ENCODE measurements around the gene PGP.

Gene PGP

GRCh38 chr16:2232094-2232990 lies 17.7 kb upstream of the PGP start:
- H3K4me3 ChIP-seq (ENCODE audit: low read length), result no peak overlapping the region
- TF ChIP-seq CTCF (IDR thresholded peaks at IDR 0.05; ENCODE audit: insufficient read depth, low read depth, low read length, missing control alignments), result no peak
- DNase-seq (ENCODE audit: low read depth), result no peak

DNA sequence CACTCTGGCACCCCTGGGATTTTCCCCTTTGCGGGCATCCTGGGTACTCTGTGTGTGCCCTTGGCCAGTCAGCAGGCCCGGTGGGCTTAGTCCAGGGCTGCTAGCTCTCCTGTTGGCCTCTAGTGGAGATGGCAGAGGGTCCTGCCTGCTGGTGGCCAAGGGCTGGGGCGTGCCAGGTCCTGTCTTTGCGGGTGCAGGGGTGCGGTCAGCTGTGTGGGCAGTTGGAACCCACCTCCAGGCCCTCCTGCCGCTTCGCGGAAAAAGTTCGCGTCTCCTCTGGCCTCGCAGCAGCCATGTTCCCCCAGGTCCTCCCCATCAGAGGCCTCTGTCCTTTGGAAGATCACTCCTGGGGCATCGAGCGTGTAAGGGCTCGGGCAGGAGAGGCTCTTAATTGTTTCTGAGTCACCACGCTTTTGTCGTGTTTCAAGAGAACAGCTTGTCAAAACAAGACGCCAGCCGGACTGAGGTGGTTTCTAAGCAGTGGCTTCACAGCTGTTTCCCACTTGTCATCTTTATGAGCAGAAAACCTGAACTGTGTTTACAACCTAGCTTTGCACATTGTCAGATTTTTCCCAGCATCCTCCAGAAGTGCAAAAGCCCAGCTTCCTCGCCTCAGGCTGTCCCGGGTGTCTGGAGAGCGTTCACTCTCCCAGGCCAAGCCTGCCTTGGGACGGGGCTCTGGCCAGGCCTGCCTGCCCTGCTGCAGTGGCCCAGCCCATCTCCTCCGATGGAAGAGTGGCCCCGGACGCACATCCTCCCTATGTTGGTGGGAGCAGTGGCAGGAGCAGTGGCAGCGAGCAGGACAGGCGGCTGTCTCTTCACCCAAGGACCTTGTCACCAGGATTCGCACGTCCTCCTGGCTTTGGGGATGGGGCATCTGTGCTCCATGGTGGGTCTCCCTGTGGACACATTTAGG lies 16.6 kb upstream of the PGP start:
- no peak for TF ChIP-seq CTCF (IDR thresholded peaks at IDR 0.05; ENCODE audit: insufficient read depth, low read depth, low read length, missing control alignments)
- H3K4me3 ChIP-seq (ENCODE audit: low read length), result no peak overlapping the region
- peak; percentile 84 for DNase-seq (ENCODE audit: low read depth)

GRCh38 chr16:2230376-2230775 lies 15.7 kb upstream of the PGP start:
- no peak for DNase-seq (ENCODE audit: low read depth)
- H3K4me3 ChIP-seq (ENCODE audit: low read length), result no peak overlapping the region
- TF ChIP-seq CTCF (IDR thresholded peaks at IDR 0.05; ENCODE audit: insufficient read depth, low read depth, low read length, missing control alignments), result no peak

DNA sequence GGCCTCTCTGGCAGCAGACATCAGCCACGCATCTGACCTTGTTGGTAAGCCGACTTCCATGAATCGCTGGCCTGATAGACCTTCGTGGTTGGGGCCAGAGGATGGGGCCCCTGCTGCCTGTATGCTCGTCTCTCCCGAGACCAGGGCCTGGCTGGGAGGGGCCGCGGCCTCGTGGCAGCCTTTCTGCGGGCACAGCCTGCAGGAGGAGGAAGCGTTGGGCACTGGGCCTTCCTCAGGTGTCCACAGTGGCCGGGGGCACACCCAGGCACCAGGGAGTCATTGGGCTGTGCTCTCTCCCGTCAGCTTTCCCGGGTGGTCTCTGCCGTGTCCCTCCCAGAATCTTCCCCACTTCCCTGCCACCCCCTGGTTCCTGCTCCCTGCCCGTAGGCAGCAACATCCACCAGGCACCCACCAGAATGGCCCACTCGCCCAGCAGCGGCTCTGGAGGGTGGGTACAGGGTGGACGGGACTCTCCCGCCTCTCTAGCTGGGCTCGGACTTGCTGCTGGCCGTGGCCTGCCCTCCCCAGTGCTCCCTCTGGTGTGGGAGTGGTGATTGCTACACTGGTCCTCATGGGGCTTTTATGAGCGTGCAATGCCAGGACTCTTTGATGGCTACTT lies 15.1 kb upstream of the PGP start:
- H3K4me3 ChIP-seq (ENCODE audit: low read length), result no peak overlapping the region
- TF ChIP-seq CTCF (IDR thresholded peaks at IDR 0.05; ENCODE audit: insufficient read depth, low read depth, low read length, missing control alignments), result no peak
- no peak for DNase-seq (ENCODE audit: low read depth)

DNA sequence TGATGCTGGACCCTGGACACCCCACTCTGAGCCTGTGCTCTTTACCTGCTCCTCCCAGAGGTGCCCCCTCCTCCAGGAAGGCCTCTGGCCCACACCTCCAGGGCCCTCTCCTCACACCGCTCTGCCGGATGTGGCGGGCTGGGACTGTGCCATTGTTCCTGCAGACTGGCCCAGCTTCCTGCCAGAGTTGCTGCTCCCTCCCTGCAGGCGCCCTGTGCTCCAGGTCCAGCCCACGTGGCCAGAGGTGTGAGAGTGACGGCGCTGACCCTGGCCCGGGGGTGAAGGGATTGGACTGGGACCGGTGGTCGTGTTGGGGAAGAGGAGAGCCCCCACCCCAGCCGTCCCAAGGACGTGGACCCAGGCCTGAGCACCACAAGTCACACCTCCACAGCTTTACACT lies 14.5 kb upstream of the PGP start:
- no peak for TF ChIP-seq CTCF (IDR thresholded peaks at IDR 0.05; ENCODE audit: insufficient read depth, low read depth, low read length, missing control alignments)
- no peak for DNase-seq (ENCODE audit: low read depth)
- no peak overlapping the region for H3K4me3 ChIP-seq (ENCODE audit: low read length)

- DNase-seq (ENCODE audit: low read depth), result no peak
Measured at GRCh38 chr16:2228161-2228824, 13.7 kb upstream of the PGP start.

More at GRCh38 chr16:2228161-2228824, 13.7 kb upstream of the PGP start:
- no peak for TF ChIP-seq CTCF (IDR thresholded peaks at IDR 0.05; ENCODE audit: insufficient read depth, low read depth, low read length, missing control alignments)
- H3K4me3 ChIP-seq (ENCODE audit: low read length), result no peak overlapping the region
